Jurkat, Clone E6-1 (cell line): ENCODE data around the gene ZNF329.

ENCODE experiments used
- DNase-seq: peaks from one replicate; pipeline ENCODE4 v3.0.0-alpha.2; 2011; ENCODE audit warnings: low read depth, low spot score
- H3K4me3 ChIP-seq: 2 replicates; pipeline ENCODE4 v1.5.1; 2011; ENCODE audit warnings: mild to moderate bottlenecking, low read length, control low read depth, moderate library complexity

Gene ZNF329

DNA sequence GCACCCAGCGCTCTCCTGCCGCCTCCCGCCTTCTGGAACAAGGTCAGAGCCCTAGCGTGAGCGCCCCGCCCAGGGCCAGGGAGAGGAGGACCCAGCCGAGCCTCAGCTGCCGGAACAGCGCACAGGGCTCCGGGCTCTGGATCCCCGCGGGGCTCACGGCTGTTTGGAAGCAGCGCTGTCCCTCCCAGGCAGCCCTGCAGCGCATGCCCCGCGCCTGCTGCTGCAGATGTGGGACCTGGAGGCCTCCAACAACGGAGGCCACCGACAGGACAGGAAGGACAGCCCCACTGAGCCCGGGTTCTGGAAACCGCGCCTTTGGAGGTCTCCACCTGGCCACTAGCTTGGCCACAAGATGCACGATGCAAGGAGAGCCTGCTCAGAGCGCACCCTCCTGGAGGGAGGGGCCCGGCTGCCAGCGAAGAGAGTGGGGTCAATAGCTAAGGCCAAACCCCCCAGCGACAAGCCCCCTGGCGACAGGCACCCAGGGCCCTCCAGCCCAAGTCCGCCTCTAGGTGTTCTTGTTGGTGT, 65.2 kb downstream of the ZNF329 start:
- no peak overlapping the region for H3K4me3 ChIP-seq

DNA sequence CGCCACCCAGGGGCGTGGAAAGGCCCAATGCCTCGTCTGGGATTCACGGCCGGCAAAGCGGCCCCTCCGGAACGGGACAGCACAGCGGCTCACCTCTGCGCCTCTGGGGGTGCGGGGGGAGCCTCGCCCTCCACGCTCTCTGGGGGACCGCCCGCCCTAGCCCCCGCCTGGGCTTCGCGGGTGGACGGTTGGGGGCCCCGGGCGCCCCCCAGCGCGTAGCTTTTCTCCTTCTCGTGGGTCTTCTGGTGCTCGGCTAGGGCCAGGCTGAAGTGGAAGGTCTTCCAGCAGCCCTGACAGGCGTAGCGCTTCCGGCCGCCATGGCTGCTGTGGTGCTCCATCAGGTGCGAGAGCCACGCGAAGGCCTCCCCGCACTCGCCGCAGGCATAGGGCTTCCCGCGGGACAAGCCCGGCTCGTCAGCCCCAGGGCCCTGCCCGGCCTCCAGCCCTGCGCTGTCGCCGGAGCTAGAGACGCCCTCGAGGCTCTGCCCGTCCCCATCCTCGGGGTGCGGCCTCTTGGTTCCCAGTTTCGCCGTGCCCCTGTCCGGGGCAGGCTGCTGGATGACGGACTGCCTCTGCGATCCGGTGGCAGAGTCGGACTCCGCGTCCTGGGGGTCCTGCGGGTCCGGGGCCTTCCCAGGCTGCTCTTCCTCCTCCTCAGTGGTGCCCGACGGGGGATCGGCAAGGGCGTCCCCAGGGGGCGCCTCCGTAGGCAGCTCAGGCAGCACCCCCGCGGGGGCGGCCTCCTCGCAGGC, 65.8 kb downstream of the ZNF329 start:
- DNase-seq: no peak
- no peak overlapping the region for H3K4me3 ChIP-seq

More for the DNA sequence above, 65.2 kb downstream of the ZNF329 start:
- no peak for DNase-seq

DNA sequence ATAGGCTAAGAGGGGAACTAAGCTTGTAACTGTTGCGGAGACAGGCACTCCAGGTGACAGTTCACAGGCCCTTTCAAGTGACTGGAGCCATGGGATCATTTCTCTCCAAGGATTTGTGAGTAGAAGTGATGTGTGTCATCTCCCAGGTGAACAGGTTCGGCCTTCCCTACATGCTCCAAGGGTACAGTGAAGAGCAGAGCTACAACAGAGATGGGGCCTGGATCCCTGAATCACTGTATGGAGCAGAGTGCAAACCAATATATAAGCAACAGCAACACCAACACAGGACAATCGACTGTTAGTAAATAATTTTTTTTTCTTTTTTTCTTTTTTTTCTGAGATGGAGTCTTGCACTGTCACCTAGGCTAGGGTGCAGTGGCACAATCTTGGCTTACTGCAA, 67.6 kb downstream of the ZNF329 start:
- no peak for DNase-seq

DNA sequence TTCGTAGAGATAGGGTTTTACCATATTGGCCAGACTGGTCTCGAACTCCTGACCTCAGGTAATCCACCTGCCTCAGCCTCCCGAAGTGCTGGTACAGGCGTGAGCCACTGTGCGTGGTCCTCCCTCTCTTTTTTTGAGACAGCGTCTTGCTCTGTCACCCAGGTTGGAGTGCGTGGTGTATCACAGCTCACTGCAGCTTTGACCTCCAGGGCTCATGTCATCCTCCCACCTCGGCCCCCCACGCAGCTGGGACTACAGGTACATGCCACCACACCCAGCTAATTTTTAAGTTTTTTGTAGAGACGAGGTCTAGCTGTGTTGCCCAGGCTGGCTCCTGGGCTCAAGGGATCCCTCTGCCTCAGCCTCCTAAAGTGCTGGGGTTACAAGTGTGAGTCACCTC, 70.8 kb downstream of the ZNF329 start:
- H3K4me3 ChIP-seq: no peak overlapping the region
- no peak for DNase-seq

More for the DNA sequence above, 67.6 kb downstream of the ZNF329 start:
- H3K4me3 ChIP-seq: no peak overlapping the region
